Measurements from ENCODE around the gene EXD3. TPM values are rescaled to one million over a fixed set of nuclear protein-coding genes. Genes with fewer than 3 reads are reported as not detected.

The EXD3 gene
- total RNA-seq, 6 experiments from 2014 or later = 6.4 to 10.6 (median 8.7) TPM

GRCh38 chr9:137465720-137466388 lies 42.9 kb upstream of the EXD3 start:
- no peak overlapping the region for H3K27ac Mint-ChIP-seq
- H3K27me3 Mint-ChIP-seq (ENCODE audit: insufficient read depth) = peaks cover 11% of the 10 kb centered on the region
- no peaks in the 10 kb centered on the region for H3K9me3 Mint-ChIP-seq
- DNase-seq = no peak
- no peaks in the 10 kb centered on the region for H3K36me3 Mint-ChIP-seq (ENCODE audit: low read depth)
- TF ChIP-seq CTCF (IDR thresholded peaks at IDR 0.05) = no peak
- H3K4me1 Mint-ChIP-seq (ENCODE audit: low read depth) = no peaks in the 10 kb centered on the region
- H3K4me3 Mint-ChIP-seq = no peak overlapping the region

GRCh38 chr9:137465000-137465719 lies 42.2 kb upstream of the EXD3 start:
- Mint-ChIP-seq H3K27ac (no peak overlapping the region), H3K4me3 (no peak overlapping the region), H3K4me1 (ENCODE audit: low read depth) (no peaks in the 10 kb centered on the region), H3K36me3 (ENCODE audit: low read depth) (no peaks in the 10 kb centered on the region), H3K9me3 (no peaks in the 10 kb centered on the region), H3K27me3 (ENCODE audit: insufficient read depth) (peaks cover 11% of the 10 kb centered on the region)
- no peak for TF ChIP-seq CTCF (IDR thresholded peaks at IDR 0.05)
- no peak for DNase-seq

- no peak overlapping the region for H3K4me3 Mint-ChIP-seq
- DNase-seq = no peak
- TF ChIP-seq CTCF (IDR thresholded peaks at IDR 0.05) = no peak
- no peaks in the 10 kb centered on the region for H3K4me1 Mint-ChIP-seq (ENCODE audit: low read depth)
- H3K27ac Mint-ChIP-seq = no peak overlapping the region
- H3K9me3 Mint-ChIP-seq = no peaks in the 10 kb centered on the region
- no peaks in the 10 kb centered on the region for H3K36me3 Mint-ChIP-seq (ENCODE audit: low read depth)
- H3K27me3 Mint-ChIP-seq (ENCODE audit: insufficient read depth) = peaks cover 11% of the 10 kb centered on the region
These were observed 41.5 kb upstream of the EXD3 start for GRCh38 chr9:137464291-137464999.

GRCh38 chr9:137463931-137464290 lies 40.9 kb upstream of the EXD3 start:
- Mint-ChIP-seq H3K36me3 (ENCODE audit: low read depth) (no peaks in the 10 kb centered on the region), H3K9me3 (no peaks in the 10 kb centered on the region), H3K27ac (no peak overlapping the region), H3K4me1 (ENCODE audit: low read depth) (no peaks in the 10 kb centered on the region), H3K27me3 (ENCODE audit: insufficient read depth) (peaks cover 11% of the 10 kb centered on the region), H3K4me3 (no peak overlapping the region)
- no peak for DNase-seq
- TF ChIP-seq CTCF (IDR thresholded peaks at IDR 0.05) = no peak

- no peak for DNase-seq
- Mint-ChIP-seq H3K27me3 (ENCODE audit: insufficient read depth) (peaks cover 11% of the 10 kb centered on the region), H3K4me3 (no peak overlapping the region), H3K36me3 (ENCODE audit: low read depth) (no peaks in the 10 kb centered on the region), H3K4me1 (ENCODE audit: low read depth) (no peaks in the 10 kb centered on the region), H3K9me3 (no peaks in the 10 kb centered on the region), H3K27ac (no peak overlapping the region)
- no peak for TF ChIP-seq CTCF (IDR thresholded peaks at IDR 0.05)
These were observed 40.3 kb upstream of the EXD3 start for GRCh38 chr9:137462986-137463930.
